ENCODE measurements around the gene SLC25A22.

The SLC25A22 gene

GRCh38 chr11:771617-772204 lies 26.4 kb downstream of the SLC25A22 start:
- DNase-seq (ENCODE audit: low spot score): no peak

GRCh38 chr11:770642-771616 lies 27.2 kb downstream of the SLC25A22 start:
- DNase-seq (ENCODE audit: low spot score): no peak

GRCh38 chr11:769887-770641 lies 28.0 kb downstream of the SLC25A22 start:
- DNase-seq (ENCODE audit: low spot score): no peak

GRCh38 chr11:767238-767637 lies 30.8 kb downstream of the SLC25A22 start:
- no peak for DNase-seq (ENCODE audit: low spot score)

GRCh38 chr11:766936-767210 lies 31.2 kb downstream of the SLC25A22 start:
- DNase-seq (ENCODE audit: low spot score): no peak

- DNase-seq (ENCODE audit: low spot score): no peak
These were observed 31.8 kb downstream of the SLC25A22 start for GRCh38 chr11:766106-766935.

GRCh38 chr11:765802-766091 lies 32.3 kb downstream of the SLC25A22 start:
- no peak for DNase-seq (ENCODE audit: low spot score)

GRCh38 chr11:765025-765801 lies 32.9 kb downstream of the SLC25A22 start:
- peak; percentile 60 for DNase-seq (ENCODE audit: low spot score)

- DNase-seq (ENCODE audit: low spot score): no peak
These were observed 33.6 kb downstream of the SLC25A22 start for GRCh38 chr11:764322-765024.

GRCh38 chr11:763549-764321 lies 34.3 kb downstream of the SLC25A22 start:
- DNase-seq (ENCODE audit: low spot score): no peak

GRCh38 chr11:763073-763463 lies 35.0 kb downstream of the SLC25A22 start:
- DNase-seq (ENCODE audit: low spot score): no peak

GRCh38 chr11:762421-763072 lies 35.5 kb downstream of the SLC25A22 start:
- no peak for DNase-seq (ENCODE audit: low spot score)

GRCh38 chr11:761526-762108 lies 36.5 kb downstream of the SLC25A22 start:
- DNase-seq (ENCODE audit: low spot score): no peak

- DNase-seq (ENCODE audit: low spot score): no peak
These were observed 37.8 kb downstream of the SLC25A22 start for GRCh38 chr11:760236-760635.

- no peak for DNase-seq (ENCODE audit: low spot score)
These were observed 48.4 kb downstream of the SLC25A22 start for GRCh38 chr11:749731-750130.

GRCh38 chr11:748007-748359 lies 50.1 kb downstream of the SLC25A22 start:
- no peak for DNase-seq (ENCODE audit: low spot score)

GRCh38 chr11:747158-748006 lies 50.7 kb downstream of the SLC25A22 start, which contains the start of gene TALDO1:
Gene TALDO1, plus strand, starts transcription at chr11:747464. Its CDS starts 18 bp downstream, at chr11:747482.
- peak; percentile 92 for DNase-seq (ENCODE audit: low spot score)
